EL (cell line): ENCODE results near the gene PRKCG.
A peak's percentile ranks its signal among the peaks of the same experiment; 100 is the strongest.

Experiments used
- DNase-seq: peaks from one replicate; pipeline ENCODE4 v3.0.0-alpha.2; 2016

Gene PRKCG

GRCh38 chr19:53872762-53873161 lies 9.2 kb upstream of the PRKCG start:
- DNase-seq = no peak

GRCh38 chr19:53873773-53874605 lies 8.0 kb upstream of the PRKCG start:
- DNase-seq = no peak

- DNase-seq = no peak
Measured at GRCh38 chr19:53874606-53874990, 7.4 kb upstream of the PRKCG start.

GRCh38 chr19:53875602-53876325 lies 6.2 kb upstream of the PRKCG start:
- no peak for DNase-seq

GRCh38 chr19:53876651-53877224 lies 5.3 kb upstream of the PRKCG start:
- no peak for DNase-seq

- no peak for DNase-seq
Measured at GRCh38 chr19:53877361-53877766, 4.6 kb upstream of the PRKCG start.

- no peak for DNase-seq
Measured at GRCh38 chr19:53878776-53879139, 3.2 kb upstream of the PRKCG start.

- DNase-seq = peak; percentile 90
Measured at GRCh38 chr19:53879140-53880081, 2.6 kb upstream of the PRKCG start.

- DNase-seq = no peak
Measured at GRCh38 chr19:53880711-53881481, 1.1 kb upstream of the PRKCG start.

GRCh38 chr19:53882391-53883050 lies 524 bp downstream of the PRKCG start:
- DNase-seq = no peak

- no peak for DNase-seq
Measured at GRCh38 chr19:53883231-53883661, 1.2 kb downstream of the PRKCG start.

- no peak for DNase-seq
Measured at GRCh38 chr19:53883741-53884140, 1.7 kb downstream of the PRKCG start.

GRCh38 chr19:53884256-53884655 lies 2.3 kb downstream of the PRKCG start:
- DNase-seq = no peak

GRCh38 chr19:53885036-53885435 lies 3.0 kb downstream of the PRKCG start:
- no peak for DNase-seq

- DNase-seq = no peak
Measured at GRCh38 chr19:53892301-53892980, 10.4 kb downstream of the PRKCG start.

- no peak for DNase-seq
Measured at GRCh38 chr19:53892981-53893325, 11.0 kb downstream of the PRKCG start.

GRCh38 chr19:53894707-53895106 lies 12.7 kb downstream of the PRKCG start:
- no peak for DNase-seq

- DNase-seq = no peak
Measured at GRCh38 chr19:53896682-53897081, 14.7 kb downstream of the PRKCG start.

- no peak for DNase-seq
Measured at GRCh38 chr19:53897459-53897858, 15.5 kb downstream of the PRKCG start.

GRCh38 chr19:53898166-53898565 lies 16.2 kb downstream of the PRKCG start:
- no peak for DNase-seq
